ENCODE data around the gene HTT-AS.
"Not testable (repeated sequence)": the region's sequence is repeated elsewhere in the genome, so short reads cannot be mapped to it uniquely, and the experiment has no call there.

Gene HTT-AS

DNA sequence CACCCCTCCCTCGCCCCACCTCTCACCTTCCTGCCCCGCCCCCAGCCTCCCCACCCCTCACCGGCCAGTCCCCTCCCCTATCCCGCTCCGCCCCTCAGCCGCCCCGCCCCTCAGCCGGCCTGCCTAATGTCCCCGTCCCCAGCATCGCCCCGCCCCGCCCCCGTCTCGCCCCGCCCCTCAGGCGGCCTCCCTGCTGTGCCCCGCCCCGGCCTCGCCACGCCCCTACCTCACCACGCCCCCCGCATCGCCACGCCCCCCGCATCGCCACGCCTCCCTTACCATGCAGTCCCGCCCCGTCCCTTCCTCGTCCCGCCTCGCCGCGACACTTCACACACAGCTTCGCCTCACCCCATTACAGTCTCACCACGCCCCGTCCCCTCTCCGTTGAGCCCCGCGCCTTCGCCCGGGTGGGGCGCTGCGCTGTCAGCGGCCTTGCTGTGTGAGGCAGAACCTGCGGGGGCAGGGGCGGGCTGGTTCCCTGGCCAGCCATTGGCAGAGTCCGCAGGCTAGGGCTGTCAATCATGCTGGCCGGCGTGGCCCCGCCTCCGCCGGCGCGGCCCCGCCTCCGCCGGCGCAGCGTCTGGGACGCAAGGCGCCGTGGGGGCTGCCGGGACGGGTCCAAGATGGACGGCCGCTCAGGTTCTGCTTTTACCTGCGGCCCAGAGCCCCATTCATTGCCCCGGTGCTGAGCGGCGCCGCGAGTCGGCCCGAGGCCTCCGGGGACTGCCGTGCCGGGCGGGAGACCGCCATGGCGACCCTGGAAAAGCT, at the start of gene HTT-AS, which contains the start of gene HTT:
TSS of gene HTT-AS (minus strand) at position 461 of the 768 bp plus-strand sequence.
TSS of gene HTT (plus strand) at position 604 of the 768 bp plus-strand sequence. CDS start at position 749, 145 bp downstream.
- peak; percentile 97 to 99 for DNase-seq (ENCODE audit: low read depth in 2 of 2)

DNA sequence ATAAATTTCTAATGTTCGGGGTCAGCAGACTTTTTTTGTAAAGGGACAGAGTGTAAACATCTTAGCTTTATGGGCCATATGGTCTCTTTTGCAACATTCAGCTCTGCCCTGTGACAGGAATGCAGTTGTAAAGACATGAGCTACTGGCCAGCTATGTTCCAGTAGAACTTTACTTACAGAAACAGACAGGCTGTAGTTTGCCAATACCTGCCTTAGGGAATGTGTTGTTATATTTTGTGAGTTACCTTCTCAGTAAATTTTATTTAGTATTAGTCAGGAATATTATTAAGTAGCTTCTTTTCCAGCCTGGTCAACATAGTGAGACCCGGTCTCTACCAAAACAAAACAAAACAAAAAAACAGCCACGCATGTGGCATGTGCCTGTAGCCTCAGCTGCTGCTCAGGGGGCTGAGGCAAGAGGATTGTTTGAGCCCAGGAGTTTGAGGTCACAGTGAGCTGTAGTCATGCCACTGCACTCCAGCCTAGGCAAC, 48.9 kb upstream of the HTT-AS start:
- no peak for DNase-seq (ENCODE audit: low read depth in 2 of 2)

DNA sequence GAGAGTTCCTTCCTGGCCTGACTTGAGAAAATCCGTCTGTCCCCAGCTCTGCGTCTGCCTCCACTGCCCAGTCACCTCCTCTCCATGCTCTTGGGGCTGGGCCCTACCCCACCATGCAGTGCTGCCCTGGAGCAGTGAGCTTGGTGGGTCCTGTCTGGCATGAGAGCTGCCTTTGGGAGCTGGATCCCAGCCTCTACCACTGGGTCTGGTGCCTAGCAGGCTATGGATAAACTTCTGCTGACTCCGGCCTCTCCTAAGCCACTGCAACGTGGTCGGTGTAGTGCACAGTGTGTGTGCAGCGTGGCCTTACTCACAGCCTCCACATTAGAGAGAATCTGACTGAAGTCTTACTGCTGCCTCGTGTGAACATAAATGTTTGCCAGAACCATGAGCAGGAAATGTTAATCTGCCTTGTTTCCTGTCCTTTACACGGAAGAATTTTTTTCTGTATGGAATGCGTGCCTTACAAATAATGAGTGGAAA, 47.8 kb upstream of the HTT-AS start:
- no peak for DNase-seq (ENCODE audit: low read depth in 2 of 2)

DNA sequence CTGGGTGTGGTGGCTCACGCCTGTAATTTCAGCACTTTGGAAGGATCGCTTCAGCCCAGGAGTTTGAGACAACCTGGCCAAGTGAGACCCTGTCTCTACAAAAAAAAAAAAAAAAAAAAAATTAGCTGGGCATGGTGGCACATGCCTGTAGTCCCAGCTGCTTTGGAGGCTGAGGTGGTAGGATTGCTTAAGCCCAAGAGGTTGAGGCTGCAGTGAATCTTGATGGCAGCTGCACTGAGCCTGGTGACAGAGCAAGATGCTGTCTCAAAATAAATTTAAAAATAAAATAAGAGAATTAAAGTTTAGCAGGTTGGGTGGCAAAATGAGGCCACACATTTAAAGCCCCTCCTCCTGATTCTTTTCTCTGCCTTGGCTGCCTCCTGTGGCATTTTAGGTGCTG, 47.3 kb upstream of the HTT-AS start:
- no peak for DNase-seq (ENCODE audit: low read depth in 2 of 2)

DNA sequence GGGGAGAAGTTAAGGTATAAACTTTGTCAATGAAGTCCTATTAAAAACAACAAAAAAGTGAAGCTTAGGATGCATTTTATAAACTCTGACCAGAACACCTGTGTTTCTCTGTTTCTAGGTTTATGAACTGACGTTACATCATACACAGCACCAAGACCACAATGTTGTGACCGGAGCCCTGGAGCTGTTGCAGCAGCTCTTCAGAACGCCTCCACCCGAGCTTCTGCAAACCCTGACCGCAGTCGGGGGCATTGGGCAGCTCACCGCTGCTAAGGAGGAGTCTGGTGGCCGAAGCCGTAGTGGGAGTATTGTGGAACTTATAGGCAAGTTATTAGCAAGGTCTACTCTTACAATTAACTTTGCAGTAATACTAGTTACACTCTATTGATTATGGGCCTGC, 46.8 kb upstream of the HTT-AS start:
- DNase-seq (ENCODE audit: low read depth in 2 of 2) = no peak

DNA sequence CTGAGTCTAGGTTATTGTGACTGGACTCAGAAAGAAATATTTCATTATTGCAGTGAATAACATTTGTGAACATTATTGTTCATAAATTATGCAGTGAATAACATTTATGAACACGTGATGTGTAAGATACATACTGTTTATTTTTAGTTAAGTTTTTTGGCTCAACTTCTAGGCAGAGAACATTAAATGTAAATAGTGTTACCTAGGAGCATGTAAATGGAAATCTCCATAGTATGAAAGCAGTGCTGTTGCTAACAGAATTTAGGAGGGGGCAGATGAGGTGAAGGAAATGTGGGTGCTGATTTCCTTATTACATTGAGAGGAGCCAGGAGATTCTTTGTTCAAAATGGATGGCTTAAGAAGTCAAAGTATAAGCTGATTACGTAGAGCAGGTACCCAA, 45.1 kb upstream of the HTT-AS start:
- no peak for DNase-seq (ENCODE audit: low read depth in 2 of 2)

GRCh38 chr4:3118312-3118711, 44.0 kb upstream of the HTT-AS start:
- DNase-seq (ENCODE audit: low read depth in 2 of 2) = no peak

- DNase-seq (ENCODE audit: low read depth in 2 of 2) = no peak
Observed at GRCh38 chr4:3116955-3117354, 42.6 kb upstream of the HTT-AS start.

- DNase-seq (ENCODE audit: low read depth in 2 of 2) = no peak
Observed at GRCh38 chr4:3115637-3116270, 41.4 kb upstream of the HTT-AS start.

DNA sequence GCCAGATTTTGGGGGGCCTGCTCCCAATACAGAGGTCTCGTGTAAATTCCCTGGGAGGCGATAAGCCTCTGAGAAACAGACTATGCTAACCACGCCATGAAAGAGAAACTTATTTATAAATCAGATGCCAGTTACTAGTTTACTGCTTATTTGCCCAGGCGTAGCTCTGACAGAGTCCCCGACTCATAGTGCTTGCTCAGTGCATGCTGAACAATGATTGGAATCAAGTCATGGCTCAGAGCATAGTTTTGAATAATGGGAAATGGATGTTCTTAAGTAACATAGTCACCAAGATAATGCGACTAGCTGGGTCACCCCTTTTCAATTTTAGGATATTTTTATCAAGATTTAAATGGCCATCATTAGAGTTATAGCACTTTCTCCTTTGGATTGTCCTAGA, 40.0 kb upstream of the HTT-AS start:
- no peak for DNase-seq (ENCODE audit: low read depth in 2 of 2)

DNA sequence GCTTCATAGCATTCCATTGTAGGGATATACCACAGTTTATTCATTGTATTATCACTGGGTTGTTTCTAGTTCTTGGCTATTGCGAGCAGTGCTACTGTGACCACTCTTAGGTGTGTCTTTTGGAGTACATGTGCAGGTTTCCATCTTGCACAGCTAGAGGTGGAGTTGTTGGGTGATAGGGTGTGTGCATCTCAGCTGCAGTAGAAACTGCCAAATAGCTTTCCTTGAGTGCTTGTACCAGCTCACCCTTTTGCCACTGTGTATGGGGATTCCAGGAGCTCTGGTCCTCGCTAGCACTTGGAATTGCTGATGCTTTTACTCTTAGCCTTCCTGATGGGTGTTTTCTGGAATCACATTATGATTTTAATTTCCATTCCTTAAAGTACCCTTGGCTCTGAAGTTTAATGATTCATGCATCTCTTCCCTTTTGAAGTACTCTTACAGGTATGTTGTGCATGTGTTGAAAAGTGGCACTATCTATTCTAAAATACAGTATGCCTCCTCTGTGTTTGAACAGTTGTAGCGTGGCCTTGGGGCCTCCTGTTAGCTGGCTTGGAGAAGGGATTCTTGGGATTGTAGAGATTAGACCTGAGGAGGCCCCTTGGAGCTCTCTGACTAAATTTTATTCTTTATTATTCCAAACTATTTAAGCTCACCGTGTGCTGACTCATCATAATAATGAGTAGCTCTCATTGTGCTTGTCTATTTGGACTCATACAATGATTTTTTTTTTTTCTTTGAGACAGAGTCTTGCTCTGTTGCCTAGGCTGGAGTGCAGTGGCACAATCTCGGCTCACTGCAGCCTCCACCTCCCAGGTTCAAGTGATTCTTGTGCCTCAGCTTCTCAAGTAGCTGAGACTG, 38.5 kb upstream of the HTT-AS start:
- DNase-seq (ENCODE audit: low read depth in 2 of 2) = no peak

DNA sequence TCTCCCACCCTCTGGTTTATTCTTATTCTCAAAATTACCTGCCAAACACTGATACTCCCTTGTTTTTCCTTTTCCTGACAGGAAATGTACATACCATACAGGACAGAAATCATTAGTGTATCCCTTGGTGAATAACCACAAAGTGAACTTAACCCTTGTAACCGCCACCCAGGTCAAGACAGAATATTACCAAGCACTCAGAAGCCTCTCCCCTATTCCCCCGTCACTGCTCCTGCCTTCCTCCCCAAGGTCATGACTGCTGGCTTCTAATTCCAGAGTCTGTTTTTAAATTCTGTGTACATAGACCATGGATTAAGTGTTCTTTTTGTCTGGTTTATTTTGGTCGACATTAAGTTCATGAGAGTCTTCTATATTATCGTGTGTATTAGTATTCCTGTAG, 37.9 kb upstream of the HTT-AS start:
- DNase-seq (ENCODE audit: low read depth in 2 of 2) = no peak

DNA sequence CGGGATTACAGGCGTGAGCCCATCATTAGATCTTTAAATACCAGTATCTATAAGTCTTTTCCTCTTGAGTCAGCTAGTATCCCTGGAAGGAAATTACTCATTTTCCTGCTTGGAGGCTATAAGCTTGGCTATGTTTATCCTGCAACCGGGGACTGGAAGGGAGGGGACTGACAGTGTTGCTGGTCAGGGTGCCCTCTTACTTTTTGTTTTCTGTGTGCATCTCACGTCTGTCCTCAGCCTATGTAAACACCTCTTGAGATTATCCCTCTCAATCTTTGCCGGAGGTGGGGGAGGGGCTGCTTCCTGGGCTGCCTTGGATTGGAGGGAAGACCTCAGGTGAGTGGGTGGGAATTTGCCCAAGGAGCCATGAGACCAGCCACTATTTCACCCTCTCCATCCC, 37.1 kb upstream of the HTT-AS start:
- no peak for DNase-seq (ENCODE audit: low read depth in 2 of 2)

DNA sequence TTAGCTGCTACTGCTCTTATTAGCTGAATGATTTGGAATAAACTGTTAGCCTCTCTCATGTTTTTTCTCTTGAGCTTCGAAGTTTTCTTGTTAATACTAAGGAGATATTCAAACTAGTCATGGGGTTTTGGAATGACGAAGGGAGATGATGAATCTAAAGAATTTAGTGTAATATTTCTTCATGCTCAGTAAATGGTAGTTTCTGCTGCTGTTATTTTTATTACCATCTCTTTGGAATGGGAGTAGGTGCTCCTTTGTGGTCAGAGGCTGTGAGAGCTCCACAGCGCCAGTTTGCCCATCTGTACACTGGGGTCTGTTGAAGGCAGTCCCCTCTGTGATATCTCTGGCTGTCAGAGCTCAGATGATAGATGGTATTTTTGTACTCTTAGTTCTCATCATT, 33.9 kb upstream of the HTT-AS start:
- no peak for DNase-seq (ENCODE audit: low read depth in 2 of 2)

GRCh38 chr4:3107691-3108121, 33.4 kb upstream of the HTT-AS start:
- no peak for DNase-seq (ENCODE audit: low read depth in 2 of 2)

- no peak for DNase-seq (ENCODE audit: low read depth in 2 of 2)
Observed at GRCh38 chr4:3107271-3107670, 32.9 kb upstream of the HTT-AS start.

DNA sequence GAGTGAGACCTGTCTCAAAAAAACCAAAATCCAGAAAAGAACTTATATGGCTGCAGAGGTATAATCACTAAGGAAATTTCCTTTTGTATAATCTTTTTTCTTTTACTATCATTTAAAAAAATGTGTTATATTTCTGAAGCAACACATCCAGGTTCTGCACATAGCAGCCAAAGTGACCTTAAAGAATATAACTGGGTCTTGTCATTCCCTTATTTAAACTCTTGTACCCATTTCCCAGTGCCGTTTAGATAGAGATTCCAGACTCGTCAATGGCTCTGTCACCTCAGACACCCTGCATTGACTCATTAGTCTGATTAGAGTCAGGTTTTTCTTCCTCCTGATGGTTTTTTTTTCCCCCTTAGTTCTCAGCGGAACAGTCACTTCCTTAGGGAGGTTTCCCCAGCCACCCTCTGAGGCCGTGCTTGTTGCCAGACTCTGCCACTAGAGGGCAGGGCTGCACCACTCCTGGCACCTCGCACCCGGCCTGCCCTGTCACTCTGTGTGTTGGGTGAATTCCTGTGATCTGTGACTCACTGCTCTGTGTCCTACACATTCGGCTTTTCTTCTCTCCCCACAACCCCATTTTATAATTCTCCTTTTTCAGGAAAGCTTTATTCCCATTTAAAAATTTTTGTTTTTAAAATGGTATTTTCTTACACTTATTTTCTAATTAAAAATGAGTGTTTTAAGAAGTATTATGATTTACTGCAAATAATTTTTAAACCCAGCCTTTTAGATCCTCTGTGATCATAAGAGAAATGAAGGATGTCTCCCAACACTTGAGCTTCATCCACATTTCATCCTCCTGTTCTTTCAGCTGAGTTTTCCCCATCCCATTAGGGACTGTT, 32.2 kb upstream of the HTT-AS start:
- peak; percentile 82 to 89 for DNase-seq (ENCODE audit: low read depth in 2 of 2)

GRCh38 chr4:3098346-3098745, 24.0 kb upstream of the HTT-AS start:
- DNase-seq (ENCODE audit: low read depth in 2 of 2) = no peak

DNA sequence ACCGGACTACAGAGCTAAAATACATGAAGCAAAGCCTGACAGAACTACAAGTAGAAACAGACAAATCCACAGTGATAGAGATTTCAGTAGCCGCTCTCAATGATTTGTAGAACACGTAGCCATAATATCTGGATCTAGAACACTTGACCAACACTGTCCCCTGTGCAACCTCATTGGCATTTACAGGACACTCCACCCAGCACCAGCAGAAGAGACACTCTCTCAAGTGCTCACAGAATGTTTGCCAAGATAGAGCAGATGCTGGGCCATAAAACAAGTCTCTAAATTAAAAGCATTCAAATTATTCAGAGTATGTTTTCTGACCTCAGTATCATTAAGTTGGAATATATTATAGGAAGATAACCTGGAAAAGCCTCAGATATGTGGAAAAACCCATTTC, 21.9 kb upstream of the HTT-AS start:
- DNase-seq (ENCODE audit: low read depth in 2 of 2) = no peak

DNA sequence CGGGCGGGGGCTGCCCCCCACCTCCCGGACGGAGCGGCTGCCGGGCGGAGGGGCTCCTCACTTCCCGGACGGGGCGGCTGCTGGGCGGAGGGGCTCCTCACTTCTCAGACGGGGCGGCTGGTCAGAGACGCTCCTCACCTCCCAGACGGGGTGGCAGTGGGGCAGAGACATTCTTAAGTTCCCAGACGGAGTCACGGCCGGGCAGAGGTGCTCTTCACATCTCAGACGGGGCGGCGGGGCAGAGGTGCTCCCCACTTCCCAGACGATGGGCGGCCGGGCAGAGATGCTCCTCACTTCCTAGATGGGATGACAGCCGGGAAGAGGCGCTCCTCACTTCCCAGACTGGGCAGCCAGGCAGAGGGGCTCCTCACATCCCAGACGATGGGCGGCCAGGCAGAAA, 20.4 kb upstream of the HTT-AS start:
- not testable (repeated sequence) for DNase-seq (ENCODE audit: low read depth in 2 of 2)

DNA sequence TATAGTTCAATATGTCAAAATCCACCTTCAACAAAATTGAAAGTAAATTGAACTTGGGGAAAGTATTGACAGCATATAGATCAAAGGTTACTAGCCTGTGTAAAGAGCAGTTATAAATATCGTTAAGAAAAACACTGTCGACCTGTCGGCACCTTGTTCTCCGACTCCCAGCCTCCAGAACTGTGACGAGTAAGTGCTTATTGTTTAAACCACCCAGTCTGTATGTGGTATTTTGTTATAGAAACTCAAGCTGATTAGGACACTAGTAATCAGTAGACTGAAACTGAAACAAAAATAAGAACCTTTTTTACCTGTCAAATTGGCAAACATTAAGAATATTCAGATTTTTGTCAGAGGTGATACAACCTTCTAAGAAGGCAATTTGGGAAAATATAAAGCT, 17.1 kb upstream of the HTT-AS start:
- no peak for DNase-seq (ENCODE audit: low read depth in 2 of 2)

All from stimulated activated CD4-positive, alpha-beta T cell treated with anti-CD3 and anti-CD28 coated beads, Interleukin-15, amount 100 ng/mL, for 48 hours (primary cell).